Left renal pelvis (tissue), 4 donors: ENCODE measurements around the gene BRMS1L. TPM values are rescaled to one million over a fixed set of nuclear protein-coding genes. Genes with fewer than 3 reads are reported as not detected.
"Not testable (repeated sequence)": the region's sequence is repeated elsewhere in the genome, so short reads cannot be mapped to it uniquely, and the experiment has no call there.

Source experiments
- DNase-seq, 4 donors: peaks; one replicate each; pipeline ENCODE4 v3.0.0-alpha.2; 2013; ENCODE audit warnings: low read depth in 4 of 4, low spot score in 3 of 4
- polyA plus RNA-seq, 4 donors: library from polyadenylated mRNA; unstranded; fragments of 120-200 nt; gene quantifications; one replicate each; pipeline ENCODE4 v1.2.1, GENCODE V29; 2013; ENCODE audit not compliant: insufficient read length in 4 of 4

BRMS1L gene
- 10 to 100 TPM; 18.2 to 23.7 (median 19.5) TPM for polyA plus RNA-seq

- peak; percentile 94 to 97 (median 96) for DNase-seq
These were observed at the start of gene BRMS1L for GRCh38 chr14:35826218-35826951. TSS of gene BRMS1L (plus strand) at chr14:35826338. CDS start at chr14:35826517, 179 bp downstream.

- no peak for DNase-seq
These were observed 49.3 kb upstream of the BRMS1L start for GRCh38 chr14:35776823-35777222.

- not testable (repeated sequence) for DNase-seq
These were observed 48.6 kb upstream of the BRMS1L start for GRCh38 chr14:35777550-35777949.

- no peak for DNase-seq
These were observed 46.8 kb upstream of the BRMS1L start for GRCh38 chr14:35779368-35779767.

GRCh38 chr14:35783699-35784098 is 42.4 kb upstream of the BRMS1L start:
- DNase-seq = no peak

GRCh38 chr14:35786856-35787255 is 39.3 kb upstream of the BRMS1L start:
- DNase-seq = no peak

GRCh38 chr14:35789651-35790050 is 36.5 kb upstream of the BRMS1L start:
- no peak for DNase-seq

- no peak for DNase-seq
These were observed 28.3 kb upstream of the BRMS1L start for GRCh38 chr14:35797796-35798195.

- no peak for DNase-seq
These were observed 19.9 kb upstream of the BRMS1L start for GRCh38 chr14:35806006-35806907.

GRCh38 chr14:35807131-35807961 is 18.8 kb upstream of the BRMS1L start:
- no peak for DNase-seq

GRCh38 chr14:35808076-35808637 is 18.0 kb upstream of the BRMS1L start:
- DNase-seq = peak in 1 of 4 donors; percentile 6

- DNase-seq = peak; percentile 88 to 94 (median 94)
These were observed 17.2 kb upstream of the BRMS1L start, which contains the start of gene RALGAPA1 for GRCh38 chr14:35808638-35809563. TSS of gene RALGAPA1 (minus strand) at chr14:35809295. CDS start at chr14:35808835, 460 bp downstream.

GRCh38 chr14:35809597-35809996 is 16.5 kb upstream of the BRMS1L start:
- no peak for DNase-seq

GRCh38 chr14:35810963-35811362 is 15.2 kb upstream of the BRMS1L start:
- DNase-seq = no peak

GRCh38 chr14:35814371-35815005 is 11.7 kb upstream of the BRMS1L start:
- peak in 1 of 4 donors; percentile 16 for DNase-seq

- peak in 1 of 4 donors; percentile 12 for DNase-seq
These were observed 7.6 kb upstream of the BRMS1L start for GRCh38 chr14:35818346-35819115.

GRCh38 chr14:35819591-35820540 is 6.3 kb upstream of the BRMS1L start:
- no peak for DNase-seq
